HG02759 (cell line): ENCODE measurements around the gene UPF3A.
"Not testable (repeated sequence)": the region's sequence is repeated elsewhere in the genome, so short reads cannot be mapped to it uniquely, and the experiment has no call there.

Source experiments
- ATAC-seq: cut with Tn5 transposase; IDR thresholded peaks from one replicate; pipeline ENCODE4 v1.9.1; 2021; ENCODE audit warnings: mild to moderate bottlenecking, moderate library complexity; ENCODE audit not compliant: unreplicated experiment

UPF3A gene

GRCh38 chr13:114333881-114334280, 52.5 kb downstream of the UPF3A start:
- ATAC-seq, result not testable (repeated sequence)

- ATAC-seq, result peak; percentile 56
Measured at GRCh38 chr13:114334305-114335053, 53.1 kb downstream of the UPF3A start.

- ATAC-seq, result not testable (repeated sequence)
Measured at GRCh38 chr13:114336457-114336856, 55.1 kb downstream of the UPF3A start.

DNA sequence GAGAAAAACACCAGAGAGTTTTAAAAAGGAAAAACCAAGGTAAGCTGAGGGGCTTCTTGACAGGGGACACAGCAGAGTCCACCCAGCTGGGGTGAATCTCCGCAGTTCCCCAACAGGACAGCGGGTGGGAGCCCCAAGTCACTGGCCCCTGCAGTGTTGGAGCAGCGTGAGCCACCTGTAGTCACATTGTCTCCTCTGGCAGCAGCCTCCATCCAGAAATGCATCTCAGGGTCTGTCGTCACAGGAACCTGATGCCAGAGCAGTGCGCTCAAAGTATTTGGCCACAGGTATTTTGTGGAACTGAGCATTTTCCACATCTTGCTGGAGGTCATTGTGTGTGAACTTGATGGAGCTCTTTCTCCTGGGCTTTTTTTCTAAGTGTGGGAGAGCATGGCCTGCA, 57.6 kb downstream of the UPF3A start:
- ATAC-seq, result no peak

- no peak for ATAC-seq
Measured at GRCh38 chr13:114339857-114340534, 58.6 kb downstream of the UPF3A start.

- ATAC-seq, result no peak
Measured at GRCh38 chr13:114341003-114341777, 59.8 kb downstream of the UPF3A start.

DNA sequence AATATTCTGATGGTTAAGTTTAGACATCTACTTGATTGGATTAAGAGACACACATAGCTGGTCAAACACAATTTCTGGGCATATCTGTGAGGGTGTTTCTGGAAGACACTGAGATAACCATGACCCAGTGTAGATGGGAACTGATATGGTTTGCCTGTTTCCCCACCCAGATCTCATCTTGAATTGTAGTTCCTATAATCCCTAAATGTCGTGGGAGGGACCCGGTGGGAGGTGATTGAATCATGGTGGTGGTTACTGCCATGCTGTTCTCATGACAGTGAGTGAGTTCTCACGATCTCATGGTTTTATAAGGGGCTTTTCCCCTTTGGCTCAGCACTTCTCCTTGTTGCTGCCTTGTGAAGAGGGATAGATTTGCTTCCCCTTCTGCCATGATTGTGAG, 65.9 kb downstream of the UPF3A start:
- ATAC-seq, result not testable (repeated sequence)

- not testable (repeated sequence) for ATAC-seq
Measured at GRCh38 chr13:114352763-114353162, 71.4 kb downstream of the UPF3A start.

DNA sequence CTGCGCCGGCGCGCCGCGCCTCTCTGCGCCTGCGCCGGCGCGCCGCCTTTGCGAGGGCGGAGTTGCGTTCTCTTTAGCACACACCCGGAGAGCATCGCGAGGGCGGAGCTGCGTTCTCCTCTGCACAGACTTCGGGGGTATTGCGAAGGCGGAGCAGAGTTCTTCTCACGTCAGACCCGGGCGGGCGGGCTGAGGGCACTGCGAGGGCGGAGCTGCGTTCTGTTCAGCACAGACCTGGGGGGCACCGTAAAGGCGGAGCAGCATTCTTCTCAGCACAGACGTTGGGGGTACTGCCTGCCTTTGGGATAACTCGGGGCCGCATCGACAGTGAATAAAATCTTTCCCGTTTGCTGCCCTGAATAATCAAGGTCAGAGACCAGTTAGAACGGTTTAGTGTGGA, 72.0 kb downstream of the UPF3A start:
- not testable (repeated sequence) for ATAC-seq
